ENCODE data around the gene PRDM4.
"Not testable (repeated sequence)": the region's sequence is repeated elsewhere in the genome, so short reads cannot be mapped to it uniquely, and the experiment has no call there.

The PRDM4 gene

DNA sequence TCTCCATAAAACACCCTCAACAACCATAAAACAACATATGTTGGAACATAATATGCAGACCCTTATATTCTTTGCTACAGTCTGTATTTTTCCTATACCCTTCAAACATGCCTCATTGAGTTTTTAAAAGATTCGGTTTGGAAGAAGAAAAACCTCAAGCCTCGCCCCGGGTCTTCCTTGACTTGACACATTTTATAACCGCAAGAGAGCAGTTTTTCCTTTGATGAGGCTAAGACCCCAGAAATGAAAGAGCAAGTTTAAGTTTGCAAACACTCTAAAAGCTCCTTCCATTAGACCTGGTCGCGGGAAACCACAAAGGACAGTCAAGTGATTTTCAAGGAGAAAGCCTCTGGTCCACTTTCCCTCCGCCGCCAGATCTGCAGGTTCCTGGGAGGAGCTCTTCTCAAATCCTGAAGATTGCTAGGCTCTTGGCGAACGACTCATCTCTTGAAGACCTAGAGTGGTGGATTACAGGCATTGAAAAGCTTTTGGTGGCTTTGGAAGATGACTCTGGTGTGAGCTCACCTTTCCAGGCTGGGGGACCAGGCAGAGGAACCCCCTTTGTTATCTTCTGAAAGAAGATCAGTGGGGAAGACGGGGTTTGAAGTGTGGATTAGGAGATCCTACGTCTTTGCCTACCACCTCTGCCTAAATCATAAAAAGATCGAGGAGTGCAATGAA, 13.6 kb upstream of the PRDM4 start, which contains the start of gene ASCL4:
TSS of gene ASCL4 (plus strand) at position 356 of the 681 bp plus-strand sequence. CDS start 515 bp downstream, outside the sequence.
- DNase-seq: no peak

DNA sequence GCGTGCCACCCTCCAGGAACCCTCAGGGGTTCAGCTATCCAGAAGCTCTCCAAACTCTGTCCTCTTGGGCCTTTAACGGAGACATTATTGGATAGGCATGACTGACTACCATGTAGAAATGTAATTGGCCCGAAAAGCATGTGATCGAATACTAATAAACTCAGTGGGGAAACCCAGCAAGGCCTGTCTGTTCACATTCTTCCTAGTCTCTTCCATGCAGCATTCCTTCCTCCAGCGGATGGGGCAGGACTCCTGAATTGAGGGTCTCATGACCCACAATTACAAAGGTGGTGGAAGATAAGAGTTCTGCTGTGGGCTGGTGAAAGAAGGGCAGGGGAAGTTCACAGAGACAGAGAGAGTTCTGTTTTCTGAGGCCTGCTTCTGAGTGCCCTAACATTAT, 6.5 kb upstream of the PRDM4 start:
- DNase-seq: no peak

DNA sequence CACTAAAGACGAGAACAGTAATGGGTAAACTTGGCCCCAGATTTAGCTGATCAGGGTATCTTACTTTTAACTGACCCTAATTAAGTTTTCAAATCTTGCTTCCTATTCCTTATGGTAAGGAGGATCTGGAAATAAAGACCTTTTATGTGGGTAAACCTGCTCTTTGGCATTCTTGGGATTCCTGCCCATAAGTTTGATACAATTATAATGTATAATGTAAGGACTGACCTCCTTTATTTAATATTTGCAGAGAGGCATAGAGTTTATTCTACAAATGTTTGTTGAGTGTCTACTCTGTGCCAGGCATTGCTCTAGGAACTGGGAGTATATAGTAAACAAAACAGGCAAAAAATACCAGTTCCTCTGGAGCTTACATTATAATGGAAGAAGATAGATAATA, 4.4 kb upstream of the PRDM4 start:
- no peak for DNase-seq

DNA sequence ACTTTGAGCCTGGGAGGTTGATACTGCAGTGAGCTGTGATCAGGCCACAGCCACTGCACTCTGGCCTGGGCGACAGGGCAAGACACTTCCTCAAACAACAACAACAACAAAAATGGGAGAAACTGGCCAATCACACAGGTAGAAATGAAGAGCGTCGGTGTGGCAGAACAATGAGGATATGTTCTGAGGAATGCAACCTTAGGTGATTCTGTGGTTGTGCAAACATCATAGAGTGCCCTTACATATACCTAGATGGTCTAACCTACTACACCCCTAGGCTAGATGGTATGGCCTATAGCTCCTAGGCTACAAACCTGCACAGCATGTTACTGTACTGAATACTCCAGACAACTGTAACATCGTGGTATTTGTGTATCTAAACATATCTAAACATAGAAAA, 3.7 kb upstream of the PRDM4 start:
- DNase-seq: no peak

DNA sequence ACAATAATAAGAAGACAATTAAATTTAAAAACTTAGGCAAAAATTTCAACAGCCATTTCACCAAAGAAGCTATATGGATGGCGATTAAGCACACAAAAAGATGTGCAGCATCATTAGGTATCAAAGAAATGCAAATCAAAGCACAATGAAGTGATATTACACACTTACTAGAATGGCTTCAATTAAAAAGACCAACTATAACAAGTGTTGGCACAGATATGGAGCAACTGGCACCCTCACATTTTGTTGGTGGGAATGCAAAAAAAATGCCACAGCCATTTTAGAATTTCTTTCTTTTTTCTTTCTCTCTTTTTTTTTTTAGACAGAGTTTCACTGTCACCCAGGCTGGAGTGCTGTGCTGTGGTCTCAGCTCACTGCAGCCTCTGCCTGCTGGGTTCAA, 1.9 kb upstream of the PRDM4 start:
- no peak for DNase-seq

DNA sequence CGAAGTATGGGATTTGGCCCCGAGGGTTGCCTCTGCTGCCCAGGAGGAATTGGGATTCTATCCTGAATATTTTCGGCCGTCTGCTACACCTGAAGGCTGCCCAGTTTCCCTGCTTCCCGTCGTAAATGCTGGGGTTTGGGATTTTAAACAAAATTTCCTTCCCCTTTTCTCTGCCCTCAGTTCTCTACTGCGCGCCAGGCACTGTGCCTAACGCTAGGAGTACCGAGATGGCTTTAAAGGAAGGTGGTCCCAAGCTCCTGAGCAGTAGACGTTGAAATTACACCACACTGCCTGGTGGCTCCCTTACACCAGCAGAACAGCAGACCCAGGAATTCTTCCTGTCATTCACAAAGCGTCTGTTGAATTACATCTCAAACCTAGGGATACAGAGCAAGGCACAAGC, 566 bp upstream of the PRDM4 start:
- no peak for DNase-seq

DNA sequence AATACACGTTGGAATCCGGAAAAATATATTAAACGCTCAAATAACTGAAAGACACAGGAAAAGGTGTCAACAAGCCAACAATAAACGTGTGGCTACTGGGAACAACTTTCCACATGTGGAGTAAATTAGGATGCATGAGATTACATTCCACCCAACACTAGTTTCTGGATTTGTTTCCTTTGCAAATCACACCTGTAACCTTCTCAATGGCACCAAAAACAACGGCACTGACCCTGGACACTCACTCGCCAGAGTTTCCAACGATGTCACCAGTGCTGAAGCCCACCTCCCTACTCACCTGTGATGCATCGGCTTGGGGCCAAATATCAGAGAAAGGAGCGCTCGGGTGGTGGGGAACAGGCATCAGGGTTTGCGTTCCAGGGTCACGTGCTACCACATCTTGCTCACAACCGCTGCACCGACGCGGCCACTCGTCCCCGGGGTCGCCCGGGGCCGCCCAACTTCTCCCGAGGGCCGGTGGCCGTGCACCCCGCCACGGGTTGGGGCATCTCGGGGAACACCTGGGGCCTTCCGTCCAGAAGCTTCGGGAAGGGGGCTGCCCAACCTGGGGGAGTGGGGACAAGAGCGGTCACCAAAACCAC, 629 bp downstream of the PRDM4 start:
- DNase-seq: no peak

DNA sequence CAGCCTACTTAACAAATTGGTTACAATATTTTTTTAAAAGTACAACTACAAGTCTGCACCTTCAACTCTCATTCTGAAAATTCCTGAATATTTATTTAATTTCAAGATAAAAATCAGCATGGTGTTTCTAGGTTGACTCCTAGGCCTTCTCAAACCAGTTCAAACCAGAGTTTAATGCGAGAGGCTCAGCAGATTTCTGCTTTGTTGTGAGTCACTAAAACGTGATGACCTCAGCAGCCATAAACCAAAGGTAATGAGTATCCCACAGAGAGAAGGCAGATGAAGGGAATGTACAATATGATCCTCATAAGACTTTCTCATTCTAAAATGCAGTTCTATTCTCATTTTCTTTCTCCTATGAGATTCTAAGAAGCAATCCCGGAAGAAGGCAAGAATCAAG, 1.5 kb downstream of the PRDM4 start:
- no peak for DNase-seq

DNA sequence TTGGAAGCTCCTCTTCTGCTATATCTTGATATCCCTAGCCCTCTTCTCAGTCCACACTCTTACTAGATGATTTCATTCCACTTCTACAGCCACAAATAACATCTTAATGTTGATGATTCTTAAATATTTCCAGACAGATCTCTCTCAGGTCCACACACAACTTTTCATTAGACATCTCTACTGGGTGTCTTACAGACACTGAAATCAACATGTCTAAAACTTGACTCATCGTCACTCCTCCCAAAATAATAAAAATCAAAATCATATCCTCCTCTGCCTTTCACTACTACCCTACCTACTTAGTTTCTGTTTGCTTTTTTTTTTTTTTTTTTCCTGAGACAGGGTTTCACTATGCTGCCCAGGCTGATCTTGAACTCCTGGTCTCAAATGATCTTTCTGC, 11.9 kb downstream of the PRDM4 start:
- DNase-seq: no peak

DNA sequence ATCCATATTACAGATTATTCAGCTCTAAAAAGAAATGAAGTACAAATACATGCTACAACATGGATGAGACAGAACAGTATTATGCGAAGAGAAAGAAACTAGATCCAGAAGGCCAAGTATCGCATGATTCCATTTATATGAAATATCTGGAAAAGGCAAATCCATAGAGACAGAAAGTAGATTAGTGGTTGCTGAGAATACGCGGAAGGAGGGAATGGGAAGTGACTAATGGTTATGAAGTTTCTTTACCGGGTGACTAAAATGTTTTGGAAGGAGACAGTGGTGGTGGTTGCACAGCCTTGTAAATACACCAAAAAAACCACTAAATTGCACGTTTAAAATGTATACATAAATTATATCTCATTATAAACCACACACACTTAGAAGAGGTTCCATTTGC, 12.5 kb downstream of the PRDM4 start:
- no peak for DNase-seq

DNA sequence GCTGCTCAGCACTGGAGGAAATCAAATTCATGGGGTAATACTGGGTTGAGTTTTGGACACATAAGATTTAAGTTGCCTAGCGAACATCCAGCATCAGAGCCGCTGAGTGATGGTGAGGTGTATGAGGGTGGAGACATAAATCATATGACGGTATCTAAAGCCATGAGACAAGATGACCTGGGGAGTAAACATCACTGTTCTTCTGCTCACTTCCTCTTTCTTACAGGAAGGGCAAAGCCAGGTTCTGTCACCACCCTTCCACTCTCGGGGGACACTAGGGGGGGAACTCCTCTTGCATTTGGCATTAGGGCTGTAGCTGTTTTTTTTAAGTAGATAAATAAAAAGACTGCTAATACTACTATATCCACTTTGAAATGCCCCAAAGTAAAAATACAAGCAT, 24.0 kb downstream of the PRDM4 start:
- no peak for DNase-seq

DNA sequence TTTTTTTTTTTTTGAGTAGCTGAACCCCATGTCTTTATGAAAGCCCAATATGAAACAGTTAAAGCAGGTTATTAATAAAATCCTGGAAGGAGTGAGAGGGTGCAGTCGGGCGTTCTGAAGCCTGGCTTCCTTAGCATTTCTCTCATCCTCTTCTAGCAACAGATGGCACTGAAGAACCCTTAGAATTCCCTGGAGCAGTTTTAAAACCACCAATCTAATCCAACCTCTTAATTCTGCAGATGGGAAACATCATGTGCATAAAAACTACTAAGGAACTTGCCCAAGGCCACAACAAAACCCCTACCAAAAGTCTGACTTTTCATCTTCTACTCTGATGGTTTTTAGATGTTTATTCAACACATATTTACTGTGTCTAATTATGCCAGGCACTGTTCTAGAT, 25.2 kb downstream of the PRDM4 start:
- no peak for DNase-seq

DNA sequence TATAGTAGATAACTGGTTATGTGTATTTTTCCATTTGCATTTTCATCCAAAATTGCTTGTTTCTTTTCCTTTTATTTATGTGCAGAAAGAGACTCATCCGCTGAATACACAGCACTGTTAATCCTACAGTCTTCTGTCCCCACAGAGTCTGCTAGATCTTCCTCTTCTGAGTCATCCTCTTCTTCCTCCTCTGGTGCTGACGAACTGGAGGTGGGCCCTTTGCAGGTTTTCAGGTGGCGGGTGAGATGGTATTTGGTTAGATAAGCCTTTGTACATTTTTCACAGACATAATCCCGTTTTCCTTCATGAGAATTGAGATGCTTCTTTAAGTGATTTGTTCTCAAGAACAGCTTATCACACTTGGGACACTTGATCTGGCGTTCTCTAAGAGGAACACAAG, 26.8 kb downstream of the PRDM4 start:
- no peak for DNase-seq

DNA sequence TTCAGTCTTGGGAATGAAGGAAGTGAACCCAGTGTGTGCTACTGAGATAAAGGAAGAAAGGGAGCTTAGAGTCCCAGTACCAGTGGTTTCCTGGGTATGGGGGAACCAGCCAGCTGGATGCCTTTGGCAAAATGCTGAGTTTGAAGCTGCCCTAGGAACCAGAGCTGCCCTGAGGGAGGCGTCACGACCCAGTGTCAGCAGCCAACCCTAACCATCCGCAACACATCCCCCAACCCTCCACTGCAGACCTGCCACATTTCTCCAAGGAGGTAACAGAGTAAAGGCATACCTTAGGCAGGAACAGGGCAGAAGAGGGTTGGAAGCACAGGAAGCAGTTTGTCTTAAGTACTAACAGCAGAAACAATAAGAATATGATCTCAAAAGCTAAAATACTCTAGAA, 28.6 kb downstream of the PRDM4 start:
- DNase-seq: no peak

DNA sequence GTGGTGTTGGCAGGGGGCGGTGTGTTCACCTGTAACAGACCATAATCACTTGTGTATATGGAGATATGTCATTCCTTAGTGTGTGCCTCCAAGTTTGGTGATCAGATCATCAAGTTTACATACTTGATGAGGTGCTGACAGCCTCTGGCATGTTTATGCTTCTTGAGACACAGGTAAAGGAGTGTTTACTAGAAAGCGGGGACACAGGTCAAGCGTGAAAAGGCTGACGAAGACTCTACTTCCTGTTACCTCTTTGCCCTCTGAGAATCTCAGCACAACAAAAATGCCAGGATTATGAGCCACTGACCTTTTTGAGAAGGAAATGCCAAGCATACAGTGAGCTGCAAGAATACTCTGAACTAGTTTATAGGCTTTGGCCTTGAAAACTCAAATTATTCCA, 29.6 kb downstream of the PRDM4 start:
- DNase-seq: no peak

DNA sequence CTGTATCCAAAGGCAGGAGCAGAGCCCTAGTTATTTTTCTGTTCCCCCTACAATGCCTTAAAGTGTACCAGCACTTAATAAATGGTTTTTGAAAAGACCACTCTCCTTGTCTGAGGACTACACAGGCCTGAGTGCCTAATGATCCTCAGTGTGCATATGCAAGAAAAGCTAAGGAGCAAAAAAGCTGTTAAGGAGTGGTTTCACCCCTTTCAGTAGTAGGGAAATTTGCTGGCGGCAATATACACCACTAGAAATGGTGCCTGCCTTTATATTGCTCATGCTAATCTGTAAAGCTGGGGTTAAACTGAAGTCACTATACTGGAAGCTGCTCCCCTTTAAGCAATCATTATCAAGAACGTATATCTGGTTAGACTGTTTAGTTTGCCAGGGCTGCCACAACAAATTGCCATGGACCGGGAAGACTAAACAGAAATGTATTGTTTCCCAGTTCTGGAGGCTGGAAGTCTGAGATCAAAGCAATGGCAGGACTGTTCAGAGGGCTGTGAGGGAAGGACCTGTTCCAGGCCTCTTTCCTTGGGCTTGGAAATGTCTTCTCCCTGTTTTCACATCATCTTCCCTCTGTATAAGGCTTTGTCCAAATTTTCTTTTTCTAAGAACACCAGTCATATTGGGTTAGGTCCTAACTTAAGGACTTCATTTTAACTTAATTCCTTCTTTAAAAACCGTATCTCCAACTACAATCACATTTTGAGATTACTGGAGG, 30.2 kb downstream of the PRDM4 start:
- no peak for DNase-seq

DNA sequence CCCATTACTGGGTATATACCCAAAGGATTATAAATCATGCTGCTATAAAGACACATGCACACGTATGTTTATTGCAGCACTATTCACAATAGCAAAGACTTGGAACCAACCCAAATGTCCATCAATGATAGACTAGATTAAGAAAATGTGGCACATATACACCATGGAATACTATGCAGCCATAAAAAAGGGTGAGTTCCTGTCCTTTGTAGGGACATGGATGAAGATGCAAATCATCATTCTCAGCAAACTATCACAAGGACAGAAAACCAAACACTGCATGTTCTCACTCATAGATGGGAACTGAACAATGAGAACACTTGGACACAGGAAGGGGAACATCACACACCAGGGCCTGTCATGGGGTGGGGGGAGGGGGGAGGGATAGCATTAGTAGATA, 33.2 kb downstream of the PRDM4 start:
- not testable (repeated sequence) for DNase-seq

DNA sequence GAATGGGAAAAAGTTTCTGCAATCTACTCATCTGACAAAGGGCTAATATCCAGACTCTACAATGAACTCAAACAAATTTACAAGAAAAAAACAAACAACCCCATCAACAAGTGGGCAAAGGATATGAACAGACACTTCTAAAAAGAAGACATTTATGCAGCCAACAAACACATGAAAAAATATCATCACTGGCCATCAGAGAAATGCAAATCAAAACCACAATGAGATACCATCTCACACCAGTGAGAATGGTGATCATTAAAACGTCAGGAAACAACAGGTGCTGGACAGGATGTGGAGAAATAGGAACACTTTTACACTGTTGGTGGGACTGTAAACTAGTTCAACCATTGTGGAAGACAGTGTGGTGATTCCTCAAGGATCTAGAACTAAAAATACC, 33.6 kb downstream of the PRDM4 start:
- not testable (repeated sequence) for DNase-seq

DNA sequence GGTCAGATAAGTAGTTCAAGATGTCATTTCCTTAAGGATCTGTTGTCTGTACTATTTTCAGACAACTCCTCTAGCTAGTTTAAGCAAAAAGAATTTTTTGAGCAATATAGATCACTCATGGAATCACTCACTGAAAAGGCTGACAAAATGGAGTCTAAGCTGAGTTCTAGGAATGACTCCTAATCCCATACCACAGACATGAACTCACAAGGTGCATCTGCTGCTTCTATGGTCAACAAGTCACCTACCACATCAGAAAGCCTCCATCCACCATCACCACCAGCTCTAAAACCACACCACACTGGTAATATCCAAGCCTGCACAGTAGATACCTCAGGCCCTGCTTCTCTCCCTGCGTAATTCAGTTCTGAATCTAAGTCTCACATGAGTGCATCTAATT, 42.3 kb downstream of the PRDM4 start:
- DNase-seq: no peak

DNA sequence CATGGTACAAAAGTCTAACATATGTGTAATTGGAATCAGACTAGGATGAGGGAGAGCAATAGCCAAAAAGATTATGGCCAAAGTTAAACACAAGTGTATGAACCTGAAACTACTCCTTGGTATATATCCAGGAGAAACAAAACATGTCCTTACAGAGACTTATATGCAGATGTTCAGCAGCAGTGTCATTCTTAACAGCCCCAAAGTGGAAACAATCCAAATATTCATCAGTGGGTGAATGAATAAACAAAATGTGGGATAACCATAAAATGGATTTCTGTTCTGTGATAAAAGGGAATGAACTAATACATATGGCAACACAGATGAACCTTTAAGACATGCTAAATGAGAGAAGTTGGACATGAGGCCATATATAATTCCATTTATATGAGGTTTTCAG, 45.2 kb downstream of the PRDM4 start:
- DNase-seq: no peak

DNA sequence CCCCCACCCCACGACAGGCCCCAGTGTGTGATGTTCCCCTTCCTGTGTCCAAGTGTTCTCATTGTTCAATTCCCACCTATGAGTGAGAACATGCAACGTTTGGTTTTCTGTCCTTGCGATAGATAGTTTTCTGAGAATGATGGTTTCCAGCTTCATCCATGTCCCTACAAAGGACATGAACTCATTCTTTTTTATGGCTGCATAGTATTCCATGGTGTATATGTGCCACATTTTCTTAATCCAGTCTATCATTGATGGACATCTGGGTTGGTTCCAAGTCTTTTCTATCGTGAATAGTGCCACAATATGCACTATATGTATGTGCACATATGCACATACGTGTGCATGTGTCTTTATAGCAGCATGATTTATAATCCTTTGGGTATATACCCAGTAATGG, 55.4 kb downstream of the PRDM4 start:
- not testable (repeated sequence) for DNase-seq

DNA sequence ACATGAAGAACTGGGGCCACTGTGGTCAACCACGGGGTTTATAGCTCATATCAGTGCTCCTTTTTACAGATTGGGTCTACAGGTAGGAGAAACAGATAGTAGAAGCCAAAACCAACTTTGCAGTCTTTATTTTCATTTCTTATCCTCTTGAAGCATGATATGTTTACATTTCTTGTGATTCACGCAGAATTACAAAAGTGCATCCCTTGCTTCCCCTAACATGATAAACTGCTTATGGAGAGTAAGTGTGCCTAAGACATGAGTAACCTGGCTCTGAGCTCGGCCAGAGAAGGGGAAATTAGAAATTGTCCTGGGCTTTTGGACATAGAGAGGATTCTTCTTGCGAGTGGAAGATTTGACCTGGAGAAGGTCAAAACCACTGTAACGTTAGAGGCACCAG, 56.9 kb downstream of the PRDM4 start:
- DNase-seq: no peak

DNA sequence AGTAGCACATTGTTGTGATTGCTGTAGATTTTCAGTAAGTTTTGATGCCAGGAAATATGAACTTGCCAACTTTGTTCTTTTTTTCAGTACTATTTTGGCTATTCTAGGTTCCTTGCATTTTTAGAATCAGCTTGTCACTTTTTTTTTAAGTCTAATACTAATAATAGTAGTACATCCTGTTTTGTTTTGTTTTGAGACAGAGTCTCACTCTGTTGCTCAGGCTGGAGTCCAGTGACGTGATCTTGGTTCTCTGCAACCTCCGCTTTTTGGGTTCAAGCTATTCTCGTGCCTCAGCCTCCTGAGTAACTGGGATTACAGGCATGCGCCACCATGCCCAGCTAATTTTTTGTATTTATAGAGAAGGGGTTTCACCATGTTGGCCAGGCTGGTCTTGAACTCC, 58.8 kb downstream of the PRDM4 start:
- DNase-seq: no peak

DNA sequence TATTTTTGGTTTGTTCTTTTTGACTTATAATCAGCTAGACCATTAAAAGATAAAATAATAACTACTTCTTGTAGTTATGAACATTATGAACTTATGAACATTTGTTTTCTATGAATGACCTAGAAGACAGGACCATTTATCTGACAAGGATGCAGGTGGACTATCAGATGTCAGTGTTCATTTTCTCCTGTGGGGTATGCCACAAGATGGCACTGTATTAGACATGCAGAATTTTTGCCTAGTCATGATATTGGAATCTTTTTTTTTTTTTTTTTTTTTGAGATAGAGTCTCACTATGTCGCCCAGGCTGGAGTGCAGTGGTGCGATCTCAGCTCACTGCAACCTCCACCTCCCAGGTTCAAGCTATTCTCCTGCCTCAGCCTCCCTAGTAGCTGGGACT, 65.2 kb downstream of the PRDM4 start:
- DNase-seq: not testable (repeated sequence)
